Adrenal gland (tissue), 12 donors: ENCODE results near the gene ABHD16A. TPM values are rescaled to one million over a fixed set of nuclear protein-coding genes. Genes with fewer than 3 reads are reported as not detected.

Experiments used
- DNase-seq, 7 donors: peaks; one replicate each; pipeline ENCODE4 v3.0.0-alpha.2; 2019 to 2020
- H3K27ac ChIP-seq, 5 donors: fragments of 200-600 bp; sonication (generic) in 4 of 5; 1 replicate in 3 of 5; 2 replicates in 2 of 5; pipeline versions ENCODE4 v1.5.1 to v1.8.0; 2016 to 2020; ENCODE audit warnings: mild to moderate bottlenecking in 1 of 5
- H3K27me3 ChIP-seq: fragments of 200-600 bp; 2 replicates; pipeline ENCODE4 v1.8.0; 2021
- H3K36me3 ChIP-seq, 2 donors: fragments of 200-600 bp; replicated peaks in 1 of 2; 1 replicate in 1 of 2; 2 replicates in 1 of 2; pipeline versions ENCODE4 v1.5.1 to v1.8.0; 2018 to 2022
- H3K4me1 ChIP-seq, 2 donors: fragments of 200-600 bp; replicated peaks in 1 of 2; 1 replicate in 1 of 2; 2 replicates in 1 of 2; pipeline versions ENCODE4 v1.5.1 to v1.8.0; 2018 to 2021
- H3K4me3 ChIP-seq, 4 donors: fragments of 200-600 bp; sonication (generic) in 3 of 4; one replicate each; pipeline ENCODE4 v1.5.1; 2016 to 2018
- H3K9me3 ChIP-seq, 3 donors: fragments of 200-600 bp; sonication (generic) in 1 of 3; replicated peaks in 1 of 3; 1 replicate in 2 of 3; 2 replicates in 1 of 3; pipeline versions ENCODE4 v1.5.1 to v1.8.0; 2016 to 2021
- POLR2A ChIP-seq, 2 donors: fragments of 450-650 bp; IDR thresholded peaks; one replicate each; pipeline ENCODE4 v1.6.1; 2017; ENCODE audit warnings: antibody characterized with exemption in 2 of 2, mild to moderate bottlenecking in 2 of 2, moderate library complexity in 1 of 2
- WGBS, 4 donors: extraction: QIAGEN DNeasy Blood & Tissue Kit in 2 of 4; methylation state at CpG; one replicate each; pipeline versions ENCODE4 v1.1.5 to v1.1.7; 2013 to 2017; 5-methylcytosine and 5-hydroxymethylcytosine counted together
- intact Hi-C, 2 donors: fragments of 100-400 bp; cut with DNase I; formaldehyde crosslinking; loops; one replicate each; pipeline versions ENCODE4 v1.14.1 to v1.15.0; 2022 to 2023
- polyA plus RNA-seq, 3 donors: library from polyadenylated mRNA; stranded (reverse); fragments of 200-250 nt in 2 of 3; fragments of 350-450 nt in 1 of 3; fragmentation: Illumina TruSeq in 1 of 3; extraction: RNeasy Lipid Tissue Mini Kit (QIAGEN cat#74804) in 1 of 3; gene quantifications; one replicate each; pipeline ENCODE4 v1.2.3, GENCODE V29; 2013 to 2014
- total RNA-seq, 9 donors: library from RNA; depleted of rRNA in 4 of 9; stranded (reverse); fragments of >200 nt in 4 of 9; fragments of 120-200 nt in 1 of 9; fragmentation: NEBNext Ultra II Directional in 1 of 9; extraction: Animal tissue kit (Norgen Biotek cat#: 25700) in 1 of 9; gene quantifications; one replicate each; pipeline versions ENCODE4 v1.1.0 to v1.2.4, GENCODE V29; 2013 to 2023
- TF ChIP-seq, protein P1 (sequence below), 6 experiments: fragments of 450-650 bp in 4 of 6; fragments of 200-600 bp in 2 of 6; sonication (generic) in 1 of 6; IDR thresholded peaks; 1 replicate in 5 of 6; 2 replicates in 1 of 6; pipeline versions ENCODE4 v1.5.1 to v1.8.0; 2016 to 2021; ENCODE audit warnings: antibody characterized with exemption in 6 of 6, mild to moderate bottlenecking in 2 of 6, moderate library complexity in 1 of 6
- donor health status: healthy with polysubstance abuse.
- donor health status: Bipolar disorder and iron deficiency.
- donor health status: DM: yes; HTN: yes; CAD: no.
- donor health status: DM: no; HTN: no; CAD: no.
- donor health status: DM: no; HTN: no; CAD: no.
- donor health status: DM: yes; HTN: yes; CAD: no.

Gene ABHD16A
- total and polyA plus RNA-seq, 12 donors, result 38.7 to 73.1 (median 58.1) TPM

DNA sequence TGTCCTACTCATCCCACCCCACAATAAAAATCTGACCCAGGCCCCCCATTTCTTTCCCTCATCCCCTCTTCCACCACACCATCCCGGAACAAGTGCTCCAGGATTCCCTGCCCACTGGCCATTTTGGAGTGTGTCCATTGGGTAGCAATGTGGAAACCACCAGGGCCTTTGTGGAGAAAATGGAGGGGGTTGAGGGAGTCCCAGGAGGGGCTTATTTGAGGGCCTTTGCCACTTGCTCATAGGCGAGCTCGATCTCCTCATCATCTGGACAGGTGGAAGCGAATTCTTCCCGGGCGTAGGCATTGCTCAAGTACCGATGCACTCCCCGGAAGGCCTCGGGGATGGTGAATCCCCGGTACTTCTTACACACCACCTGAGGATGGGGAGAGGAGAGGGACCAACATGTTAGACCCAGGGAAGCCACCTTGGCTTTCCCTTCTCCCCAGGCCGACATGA lies 27.5 kb upstream of the ABHD16A start:
- intact Hi-C loops, result loop anchor here in 1 of 2 donors (10.0 kb wide), 1 partner anchor 1684 kb away; the partner anchor contains the start of genes CUTA and PHF1
- Histone ChIP-seq H3K27me3 (no peaks in the 10 kb centered on the region), H3K4me3 (no peak overlapping the region), H3K27ac (peak overlapping the region in 3 of 5 donors; percentile 58 to 93 (median 86)), H3K4me1 (peaks cover 14 to 66% of the 10 kb centered on the region in 2 donors), H3K9me3 (no peaks in the 10 kb centered on the region), H3K36me3 (peaks cover 0 to 37% of the 10 kb centered on the region in 2 donors)
- no peak for TF ChIP-seq POLR2A (IDR thresholded peaks at IDR 0.05)
- TF ChIP-seq, protein P1, sequence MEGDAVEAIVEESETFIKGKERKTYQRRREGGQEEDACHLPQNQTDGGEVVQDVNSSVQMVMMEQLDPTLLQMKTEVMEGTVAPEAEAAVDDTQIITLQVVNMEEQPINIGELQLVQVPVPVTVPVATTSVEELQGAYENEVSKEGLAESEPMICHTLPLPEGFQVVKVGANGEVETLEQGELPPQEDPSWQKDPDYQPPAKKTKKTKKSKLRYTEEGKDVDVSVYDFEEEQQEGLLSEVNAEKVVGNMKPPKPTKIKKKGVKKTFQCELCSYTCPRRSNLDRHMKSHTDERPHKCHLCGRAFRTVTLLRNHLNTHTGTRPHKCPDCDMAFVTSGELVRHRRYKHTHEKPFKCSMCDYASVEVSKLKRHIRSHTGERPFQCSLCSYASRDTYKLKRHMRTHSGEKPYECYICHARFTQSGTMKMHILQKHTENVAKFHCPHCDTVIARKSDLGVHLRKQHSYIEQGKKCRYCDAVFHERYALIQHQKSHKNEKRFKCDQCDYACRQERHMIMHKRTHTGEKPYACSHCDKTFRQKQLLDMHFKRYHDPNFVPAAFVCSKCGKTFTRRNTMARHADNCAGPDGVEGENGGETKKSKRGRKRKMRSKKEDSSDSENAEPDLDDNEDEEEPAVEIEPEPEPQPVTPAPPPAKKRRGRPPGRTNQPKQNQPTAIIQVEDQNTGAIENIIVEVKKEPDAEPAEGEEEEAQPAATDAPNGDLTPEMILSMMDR (IDR thresholded peaks at IDR 0.05), result no peak
- WGBS, 4 donors, result 91 to 93% (median 92%) methylated on average over 10 to 11 of the region's 11 CpGs
- DNase-seq, result no peak

DNA sequence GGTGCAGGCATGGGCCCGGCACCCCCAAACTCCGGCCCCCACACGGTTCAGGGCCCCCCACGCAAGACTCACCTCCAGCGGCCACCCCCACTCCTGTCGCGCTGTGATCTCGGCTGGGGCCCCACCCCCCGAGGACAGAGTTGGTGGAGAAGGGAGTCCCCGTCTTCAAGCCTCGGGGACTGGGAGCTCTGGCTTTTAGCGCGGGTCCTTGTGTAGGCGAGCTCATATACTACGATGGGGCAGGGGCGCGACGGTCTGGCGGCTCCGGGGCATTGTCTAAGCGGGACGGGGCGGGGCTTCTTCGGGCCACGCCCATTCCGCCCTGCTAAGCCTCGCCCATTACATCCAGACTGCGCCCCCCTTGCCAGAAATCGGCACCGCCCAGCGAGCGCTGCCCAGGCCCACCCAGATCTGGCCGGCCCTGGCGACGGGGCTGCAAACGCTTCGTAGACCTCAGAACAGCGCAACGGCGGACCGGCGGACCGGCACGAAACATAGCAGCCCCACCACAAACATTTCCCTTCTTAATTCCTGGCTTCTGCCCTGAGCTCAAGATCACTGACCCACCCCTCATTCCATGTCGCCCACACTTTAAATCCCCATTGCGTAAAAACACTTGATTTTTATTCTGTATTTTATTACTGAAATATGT lies 27.0 kb upstream of the ABHD16A start:
- peaks cover 0 to 37% of the 10 kb centered on the region in 2 donors for H3K36me3 ChIP-seq
- H3K27me3 ChIP-seq, result no peaks in the 10 kb centered on the region
- H3K4me1 ChIP-seq, result peaks cover 14 to 66% of the 10 kb centered on the region in 2 donors
- H3K4me3 ChIP-seq, result peak overlapping the region in 3 of 4 donors; percentile 43 to 78 (median 51)
- H3K9me3 ChIP-seq, result no peaks in the 10 kb centered on the region
- peak; percentile 64 to 88 (median 83) for DNase-seq
- 4 to 6% (median 4%) methylated on average over 23 to 46 of the region's 46 CpGs for WGBS, 4 donors
- intact Hi-C loops, result loop anchor here in 1 of 2 donors (10.0 kb wide), 1 partner anchor 1685 kb away; the partner anchor contains the start of genes CUTA and PHF1
- peak overlapping the region; percentile 50 to 93 (median 61) for H3K27ac ChIP-seq
- TF ChIP-seq, protein P1 (IDR thresholded peaks at IDR 0.05), result no peak
- TF ChIP-seq POLR2A (IDR thresholded peaks at IDR 0.05), result no peak

DNA sequence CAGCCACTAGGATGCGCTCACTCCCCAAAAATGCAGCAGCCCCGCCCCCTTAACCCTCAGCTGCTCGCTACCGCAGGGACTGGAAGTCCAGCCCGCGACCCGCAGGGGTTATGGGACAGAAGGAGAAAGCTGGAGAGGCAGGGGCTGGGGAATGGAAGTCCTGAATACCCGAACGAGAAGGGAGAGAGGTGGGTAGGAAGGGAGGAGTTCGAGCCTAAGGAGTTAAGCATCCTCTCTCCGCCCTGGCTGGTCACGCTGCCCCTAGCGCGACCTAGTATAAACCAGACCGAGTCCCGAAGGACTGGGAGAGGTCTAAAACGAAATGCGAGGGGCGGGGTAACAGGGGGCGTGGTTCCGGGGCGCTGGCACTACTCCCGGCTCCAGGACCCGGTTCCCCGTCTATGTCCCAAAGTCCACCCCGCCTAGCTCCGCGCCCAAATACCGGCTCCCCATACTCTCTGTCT lies 26.4 kb upstream of the ABHD16A start:
- 0% methylated on average over 13 to 29 of the region's 29 CpGs for WGBS, 4 donors
- intact Hi-C loops, result no loop called here
- peaks cover 0 to 37% of the 10 kb centered on the region in 2 donors for H3K36me3 ChIP-seq

More for the DNA sequence above, 26.4 kb upstream of the ABHD16A start:
- H3K9me3 ChIP-seq, result no peaks in the 10 kb centered on the region
- peak; percentile 86 to 95 (median 90) for DNase-seq
- no peaks in the 10 kb centered on the region for H3K27me3 ChIP-seq
- H3K4me3 ChIP-seq, result peak overlapping the region in 3 of 4 donors; percentile 43 to 78 (median 51)
- peaks cover 11 to 62% of the 10 kb centered on the region in 2 donors for H3K4me1 ChIP-seq
- peak overlapping the region; percentile 50 to 93 (median 61) for H3K27ac ChIP-seq
- TF ChIP-seq, protein P1 (IDR thresholded peaks at IDR 0.05), result peak; percentile 26 to 81 (median 64)
- TF ChIP-seq POLR2A (IDR thresholded peaks at IDR 0.05), result peak; percentile 21 to 45
